ENCODE data around the gene RNASE8.

Gene RNASE8

DNA sequence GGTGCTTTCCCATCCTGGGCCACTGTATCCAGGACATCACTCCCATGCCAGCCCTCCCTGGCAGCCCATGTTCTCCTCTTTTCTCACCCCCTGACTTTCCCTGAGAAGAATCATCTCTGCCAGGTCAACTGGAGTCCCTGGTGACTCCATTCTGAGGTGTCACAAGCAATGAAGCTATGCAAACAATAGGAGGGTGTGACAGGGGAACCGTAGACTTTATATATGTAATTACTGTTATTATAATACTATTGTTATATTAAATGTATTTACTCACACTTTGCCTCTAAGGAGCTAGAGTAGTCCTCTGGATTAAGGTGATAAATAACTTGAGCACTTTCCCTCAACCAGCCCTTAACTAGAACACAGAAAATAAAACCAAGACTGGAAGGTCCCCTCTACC, 31.6 kb downstream of the RNASE8 start:
- DNase-seq (ENCODE audit: insufficient read length, low spot score) (no peak), FAIRE-seq (no peak)
- TF ChIP-seq POLR2AphosphoS5 (IDR thresholded peaks at IDR 0.05; ENCODE audit: low read depth, low read length) (no peak), SPI1 (IDR thresholded peaks at IDR 0.05; ENCODE audit: low read depth, low read length) (no peak), POLR2A (IDR thresholded peaks at IDR 0.05; ENCODE audit: low read depth, low read length) (no peak), POU2F2 (IDR thresholded peaks at IDR 0.05; ENCODE audit: low read depth, low read length) (no peak), TAF1 (IDR thresholded peaks at IDR 0.05; ENCODE audit: low read depth, low read length) (no peak), PAX5 (IDR thresholded peaks at IDR 0.05; ENCODE audit: insufficient read depth, low read length, severe bottlenecking) (no peak)

DNA sequence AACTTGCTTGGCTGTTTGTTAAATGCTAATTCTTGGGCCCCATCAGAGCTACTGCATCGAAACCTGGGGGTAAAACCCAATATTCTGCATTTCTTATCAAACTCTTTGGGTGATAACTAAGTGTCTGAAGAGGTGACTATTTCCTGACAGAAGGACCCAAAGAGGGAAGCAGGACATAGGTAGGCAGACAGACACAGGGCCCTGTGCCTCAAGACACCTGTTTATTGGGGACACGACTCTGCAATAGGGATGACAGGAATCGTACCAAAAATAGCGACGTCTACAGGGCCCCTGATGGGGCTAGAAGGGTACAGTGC, 32.2 kb downstream of the RNASE8 start:
- TF ChIP-seq TAF1 (IDR thresholded peaks at IDR 0.05; ENCODE audit: low read depth, low read length) (no peak), POLR2AphosphoS5 (IDR thresholded peaks at IDR 0.05; ENCODE audit: low read depth, low read length) (no peak), POU2F2 (IDR thresholded peaks at IDR 0.05; ENCODE audit: low read depth, low read length) (no peak), SPI1 (IDR thresholded peaks at IDR 0.05; ENCODE audit: low read depth, low read length) (no peak), POLR2A (IDR thresholded peaks at IDR 0.05; ENCODE audit: low read depth, low read length) (no peak), PAX5 (IDR thresholded peaks at IDR 0.05; ENCODE audit: insufficient read depth, low read length, severe bottlenecking) (no peak)
- FAIRE-seq (no peak), DNase-seq (ENCODE audit: insufficient read length, low spot score) (no peak)

DNA sequence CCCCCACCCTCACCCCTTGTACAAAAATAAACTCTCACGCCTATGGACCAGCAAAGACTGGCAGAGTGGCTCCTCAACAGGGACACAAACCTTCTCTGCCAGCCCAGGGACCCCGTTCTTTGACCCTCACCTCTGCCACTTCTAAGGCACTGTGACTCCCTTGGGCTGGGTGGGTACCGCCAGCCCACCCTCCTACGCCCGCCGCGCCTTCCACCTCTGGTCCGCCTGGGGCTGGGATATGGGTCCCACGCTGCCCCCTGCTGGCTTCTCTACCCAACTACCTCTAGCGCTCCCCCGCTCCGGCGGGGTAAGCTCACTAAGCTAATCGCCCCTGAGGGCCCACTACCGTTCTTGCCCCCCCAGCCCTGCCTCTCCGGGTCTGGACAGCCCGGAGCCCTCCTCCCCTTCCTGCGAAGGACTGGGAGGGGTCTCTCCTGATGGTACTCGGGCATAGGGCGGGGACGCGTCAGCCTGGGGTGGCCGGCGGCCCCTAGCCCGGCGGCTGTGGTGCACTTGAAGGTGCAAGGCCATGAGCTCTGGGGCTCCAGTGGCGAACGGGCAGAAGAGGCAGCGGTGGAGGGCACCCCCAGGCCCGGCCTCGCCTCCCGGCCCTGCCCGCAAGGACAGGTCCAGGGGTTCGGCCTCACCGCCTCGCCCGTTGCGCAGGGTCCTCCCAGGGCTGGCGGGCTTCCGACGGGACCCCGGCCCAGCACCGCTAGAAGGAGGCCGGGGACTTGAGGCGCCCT, 32.7 kb downstream of the RNASE8 start:
- TF ChIP-seq TAF1 (IDR thresholded peaks at IDR 0.05; ENCODE audit: low read depth, low read length) (no peak), POLR2AphosphoS5 (IDR thresholded peaks at IDR 0.05; ENCODE audit: low read depth, low read length) (no peak), POU2F2 (IDR thresholded peaks at IDR 0.05; ENCODE audit: low read depth, low read length) (no peak), PAX5 (IDR thresholded peaks at IDR 0.05; ENCODE audit: insufficient read depth, low read length, severe bottlenecking) (no peak), POLR2A (IDR thresholded peaks at IDR 0.05; ENCODE audit: low read depth, low read length) (no peak), SPI1 (IDR thresholded peaks at IDR 0.05; ENCODE audit: low read depth, low read length) (no peak)
- no peak for FAIRE-seq

DNA sequence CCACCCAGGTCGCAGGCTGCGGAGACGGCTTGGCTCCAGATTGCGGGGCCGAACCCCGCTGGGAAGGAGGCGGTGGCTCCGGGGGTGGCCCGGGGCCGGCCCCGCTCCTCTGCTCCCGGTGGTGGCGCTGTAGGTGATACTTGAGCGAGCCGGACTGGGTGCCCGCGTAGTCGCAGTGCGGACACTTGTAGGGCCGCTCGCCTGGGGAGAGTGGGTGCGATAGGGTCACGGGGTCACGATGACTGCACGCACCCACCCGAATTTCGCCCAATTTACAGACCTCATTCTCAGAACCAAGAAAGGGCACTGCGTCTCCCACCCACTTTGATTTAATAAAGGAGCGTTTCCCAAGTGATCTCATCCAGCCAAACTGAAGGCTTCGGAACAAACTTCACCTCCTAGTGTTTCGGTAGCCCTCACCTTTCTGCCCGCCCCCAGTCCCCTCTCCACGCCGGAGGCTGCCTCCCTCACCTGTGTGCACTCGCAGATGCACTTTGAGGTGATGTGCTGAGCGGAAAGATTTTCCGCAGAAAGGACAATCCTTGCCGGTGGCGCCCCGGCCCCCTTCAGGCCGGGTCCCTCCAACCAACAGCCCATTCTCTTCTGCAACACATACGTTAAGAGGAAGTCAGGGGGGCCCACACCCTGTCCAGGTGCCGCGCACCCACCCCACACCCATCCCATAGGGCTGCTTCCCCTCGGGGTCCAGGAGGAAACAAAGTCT, 33.5 kb downstream of the RNASE8 start:
- TF ChIP-seq POU2F2 (IDR thresholded peaks at IDR 0.05; ENCODE audit: low read depth, low read length) (no peak), SPI1 (IDR thresholded peaks at IDR 0.05; ENCODE audit: low read depth, low read length) (no peak), POLR2A (IDR thresholded peaks at IDR 0.05; ENCODE audit: low read depth, low read length) (no peak)
- no peak for DNase-seq (ENCODE audit: insufficient read length, low spot score)
- no peak for FAIRE-seq

More for the DNA sequence above, 32.7 kb downstream of the RNASE8 start:
- DNase-seq (ENCODE audit: insufficient read length, low spot score): no peak

DNA sequence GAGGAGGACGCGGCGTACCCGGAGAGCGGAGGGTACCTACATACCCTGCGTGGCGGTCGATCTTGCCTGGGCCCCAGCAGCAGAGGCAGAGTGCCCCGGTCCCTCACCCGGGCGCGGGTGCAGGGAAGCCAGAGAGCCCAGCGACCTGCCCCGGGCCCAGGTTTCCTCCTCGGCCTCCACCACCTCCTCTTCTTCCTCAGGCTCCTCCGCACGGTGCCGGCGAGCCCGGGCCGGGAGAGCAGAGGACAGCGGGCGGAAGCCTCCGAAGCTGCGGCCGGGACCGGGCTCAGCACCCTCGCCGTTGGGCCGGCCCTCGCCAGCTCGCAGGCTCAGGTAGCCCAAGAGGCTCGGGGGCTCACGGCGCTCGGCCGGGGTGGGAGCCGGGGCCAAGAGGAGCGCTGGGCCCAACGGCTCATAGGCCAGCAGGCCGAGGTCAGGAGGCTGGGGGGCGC, 34.2 kb downstream of the RNASE8 start:
- FAIRE-seq: no peak
- TF ChIP-seq POLR2AphosphoS5 (IDR thresholded peaks at IDR 0.05; ENCODE audit: low read depth, low read length) (no peak), PAX5 (IDR thresholded peaks at IDR 0.05; ENCODE audit: insufficient read depth, low read length, severe bottlenecking) (no peak), SPI1 (IDR thresholded peaks at IDR 0.05; ENCODE audit: low read depth, low read length) (no peak), POU2F2 (IDR thresholded peaks at IDR 0.05; ENCODE audit: low read depth, low read length) (no peak), TAF1 (IDR thresholded peaks at IDR 0.05; ENCODE audit: low read depth, low read length) (no peak), POLR2A (IDR thresholded peaks at IDR 0.05; ENCODE audit: low read depth, low read length) (no peak)
- DNase-seq (ENCODE audit: insufficient read length, low spot score): no peak

DNA sequence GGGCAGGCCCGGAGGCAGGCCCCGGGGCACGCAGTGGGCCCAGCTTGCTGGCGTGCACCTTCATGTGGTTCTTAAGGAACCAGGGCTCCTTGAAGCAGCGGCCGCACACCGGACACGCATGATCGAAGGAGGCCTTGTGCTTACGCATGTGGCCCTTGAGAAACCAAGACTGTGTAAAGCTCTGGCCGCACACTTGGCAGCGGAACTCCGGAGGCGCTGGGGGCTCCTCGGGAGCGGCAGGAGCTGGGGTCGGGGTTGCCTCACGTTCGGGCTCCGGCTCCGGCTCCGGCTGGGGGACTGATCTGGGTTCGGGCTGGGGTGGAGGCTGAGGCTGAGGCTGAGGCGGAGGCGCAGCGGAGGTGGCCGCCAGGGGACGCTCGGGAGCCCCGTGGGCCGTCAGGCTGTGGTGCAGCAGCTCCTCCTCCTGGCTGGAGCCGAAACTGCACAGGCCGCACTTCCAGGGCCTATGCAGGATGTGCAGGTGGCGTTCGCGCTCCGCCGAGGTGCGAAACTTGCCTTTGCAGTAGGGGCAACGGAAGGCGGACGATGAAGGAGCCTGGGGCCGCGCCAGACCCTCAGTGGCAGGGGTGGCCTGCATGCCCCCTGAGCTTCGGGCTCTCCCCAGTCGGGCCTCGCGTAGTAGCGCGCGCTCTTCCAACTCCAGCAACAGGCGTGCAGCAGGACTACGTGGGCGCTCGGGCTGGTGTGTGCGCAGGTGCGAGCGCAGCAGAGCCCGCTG, 34.8 kb downstream of the RNASE8 start:
- DNase-seq (ENCODE audit: insufficient read length, low spot score) (peak; percentile 97), FAIRE-seq (peak; percentile 98)
- no peak for TF ChIP-seq SPI1 (IDR thresholded peaks at IDR 0.05; ENCODE audit: low read depth, low read length)
- TF ChIP-seq PAX5 (IDR thresholded peaks at IDR 0.05; ENCODE audit: insufficient read depth, low read length, severe bottlenecking): peak; percentile 60
- TF ChIP-seq POLR2A (IDR thresholded peaks at IDR 0.05; ENCODE audit: low read depth, low read length): no peak
- peak; percentile 54 for TF ChIP-seq POU2F2 (IDR thresholded peaks at IDR 0.05; ENCODE audit: low read depth, low read length)
- TF ChIP-seq POLR2AphosphoS5 (IDR thresholded peaks at IDR 0.05; ENCODE audit: low read depth, low read length): no peak
- no peak for TF ChIP-seq TAF1 (IDR thresholded peaks at IDR 0.05; ENCODE audit: low read depth, low read length)

DNA sequence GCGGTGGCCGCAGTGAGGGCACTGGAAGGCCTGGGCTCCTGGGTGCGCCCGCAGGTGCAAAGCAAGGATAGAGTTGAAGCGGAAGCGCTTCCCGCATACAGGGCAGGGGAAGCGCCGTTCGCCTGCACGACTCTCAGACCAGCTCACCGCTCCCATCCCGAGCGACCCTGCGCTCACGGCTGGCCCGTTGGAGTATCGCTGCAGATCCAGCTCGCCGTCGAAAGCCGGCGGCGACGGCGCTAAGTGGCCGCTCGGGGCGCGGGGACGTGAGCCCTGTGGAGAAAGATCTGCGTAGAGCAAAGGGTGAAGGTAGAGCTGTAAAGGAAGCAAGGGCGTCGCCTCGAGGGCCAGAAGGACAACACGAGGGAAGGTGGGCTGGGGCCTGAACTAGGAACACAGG, 35.4 kb downstream of the RNASE8 start:
- TF ChIP-seq POLR2A (IDR thresholded peaks at IDR 0.05; ENCODE audit: low read depth, low read length): no peak
- no peak for TF ChIP-seq PAX5 (IDR thresholded peaks at IDR 0.05; ENCODE audit: insufficient read depth, low read length, severe bottlenecking)
- FAIRE-seq: no peak
- DNase-seq (ENCODE audit: insufficient read length, low spot score): no peak

DNA sequence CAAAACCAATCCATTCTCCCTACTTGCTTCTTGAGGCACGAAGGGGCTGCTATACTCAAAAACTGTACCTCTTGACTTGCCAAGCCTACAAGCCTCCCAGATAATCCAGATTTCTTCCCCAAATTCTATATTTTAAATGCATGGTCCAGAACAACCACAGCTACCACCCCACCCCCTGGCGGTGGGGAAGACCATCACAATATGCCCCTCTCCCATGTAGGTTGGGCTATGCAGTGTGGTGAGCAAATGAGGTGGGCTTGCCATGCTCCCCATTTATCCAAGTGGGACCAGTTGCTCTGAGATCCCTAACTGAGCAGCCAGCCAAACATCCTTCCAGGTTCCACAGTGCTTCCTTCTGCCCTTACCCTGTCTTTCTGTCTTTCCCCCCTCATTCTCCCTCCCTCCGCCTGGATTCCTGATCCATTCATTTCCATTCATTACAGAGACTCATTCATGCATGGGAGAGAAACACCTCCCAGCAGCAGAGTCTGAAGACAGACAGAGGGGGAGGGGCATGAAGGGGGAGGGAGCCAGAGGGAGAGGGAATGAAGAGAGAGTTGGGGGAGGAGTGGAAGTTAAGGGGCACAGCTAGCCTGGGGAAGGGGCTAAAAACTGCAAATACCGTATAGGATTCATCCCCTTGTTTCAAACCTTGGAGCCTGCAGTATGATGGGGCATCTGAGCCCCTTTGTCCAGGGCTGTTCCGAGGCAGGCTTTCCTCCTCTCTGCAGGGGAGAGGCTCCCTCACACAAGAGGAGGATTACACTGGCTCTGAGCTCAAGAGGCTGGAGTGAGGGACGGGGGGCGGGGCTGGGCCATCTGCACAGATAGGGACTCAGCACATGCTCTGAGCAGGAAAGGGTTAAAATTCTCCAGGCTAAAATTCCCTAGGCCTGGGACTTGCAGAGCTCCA, 36.4 kb downstream of the RNASE8 start:
- FAIRE-seq: no peak
- TF ChIP-seq POLR2AphosphoS5 (IDR thresholded peaks at IDR 0.05; ENCODE audit: low read depth, low read length): no peak
- no peak for TF ChIP-seq TAF1 (IDR thresholded peaks at IDR 0.05; ENCODE audit: low read depth, low read length)
- TF ChIP-seq POU2F2 (IDR thresholded peaks at IDR 0.05; ENCODE audit: low read depth, low read length): no peak
- no peak for TF ChIP-seq PAX5 (IDR thresholded peaks at IDR 0.05; ENCODE audit: insufficient read depth, low read length, severe bottlenecking)
- no peak for TF ChIP-seq SPI1 (IDR thresholded peaks at IDR 0.05; ENCODE audit: low read depth, low read length)
- TF ChIP-seq POLR2A (IDR thresholded peaks at IDR 0.05; ENCODE audit: low read depth, low read length): no peak
- DNase-seq (ENCODE audit: insufficient read length, low spot score): no peak

Data from GM12891 (cell line).